GM12872 (cell line): ENCODE measurements around the gene GDPD5.

Experiments used
- TF ChIP-seq, protein P1 (sequence below): IDR thresholded peaks from 3 replicates; pipeline ENCODE4 v1.5.1; 2011; ENCODE audit warnings: low read depth, mild to moderate bottlenecking, low read length, moderate library complexity; ENCODE audit not compliant: insufficient read depth

Gene GDPD5

DNA sequence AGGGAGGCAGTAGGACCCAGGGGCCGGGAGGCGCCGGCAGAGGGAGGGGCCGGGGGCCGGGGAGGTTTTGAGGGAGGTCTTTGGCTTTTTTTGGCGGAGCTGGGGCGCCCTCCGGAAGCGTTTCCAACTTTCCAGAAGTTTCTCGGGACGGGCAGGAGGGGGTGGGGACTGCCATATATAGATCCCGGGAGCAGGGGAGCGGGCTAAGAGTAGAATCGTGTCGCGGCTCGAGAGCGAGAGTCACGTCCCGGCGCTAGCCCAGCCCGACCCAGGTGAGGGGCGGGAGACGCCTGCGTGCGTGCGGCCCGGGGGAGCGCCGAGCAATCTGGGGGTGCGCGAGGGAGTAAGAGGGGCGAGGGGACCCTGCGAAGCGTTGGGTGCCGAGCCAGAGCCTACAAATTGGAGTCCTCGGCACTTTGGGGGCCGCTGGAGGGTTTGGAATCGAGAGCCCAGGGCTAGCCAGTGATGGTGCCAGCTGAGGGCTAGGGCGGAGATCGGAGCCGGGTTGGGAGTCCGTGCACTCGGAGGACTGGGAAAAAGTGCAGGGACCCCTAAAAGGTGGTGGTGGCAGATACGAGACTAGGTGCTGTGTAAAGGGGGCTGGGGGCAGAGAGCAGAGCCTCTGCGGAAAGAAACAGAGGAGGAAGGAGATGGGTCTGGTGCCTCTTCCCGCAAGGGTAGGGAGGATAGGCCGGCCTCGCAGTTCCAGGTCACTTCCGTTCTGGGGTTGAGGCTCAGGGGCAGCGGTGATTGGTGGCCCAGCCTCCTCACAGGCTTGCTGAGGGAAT lies 36.5 kb upstream of the GDPD5 start, which contains the start of gene SERPINH1:
Gene SERPINH1, plus strand, starts transcription at position 206 of the 788 bp plus-strand sequence. CDS start 4,097 bp downstream, outside the sequence.
- TF ChIP-seq, protein P1, sequence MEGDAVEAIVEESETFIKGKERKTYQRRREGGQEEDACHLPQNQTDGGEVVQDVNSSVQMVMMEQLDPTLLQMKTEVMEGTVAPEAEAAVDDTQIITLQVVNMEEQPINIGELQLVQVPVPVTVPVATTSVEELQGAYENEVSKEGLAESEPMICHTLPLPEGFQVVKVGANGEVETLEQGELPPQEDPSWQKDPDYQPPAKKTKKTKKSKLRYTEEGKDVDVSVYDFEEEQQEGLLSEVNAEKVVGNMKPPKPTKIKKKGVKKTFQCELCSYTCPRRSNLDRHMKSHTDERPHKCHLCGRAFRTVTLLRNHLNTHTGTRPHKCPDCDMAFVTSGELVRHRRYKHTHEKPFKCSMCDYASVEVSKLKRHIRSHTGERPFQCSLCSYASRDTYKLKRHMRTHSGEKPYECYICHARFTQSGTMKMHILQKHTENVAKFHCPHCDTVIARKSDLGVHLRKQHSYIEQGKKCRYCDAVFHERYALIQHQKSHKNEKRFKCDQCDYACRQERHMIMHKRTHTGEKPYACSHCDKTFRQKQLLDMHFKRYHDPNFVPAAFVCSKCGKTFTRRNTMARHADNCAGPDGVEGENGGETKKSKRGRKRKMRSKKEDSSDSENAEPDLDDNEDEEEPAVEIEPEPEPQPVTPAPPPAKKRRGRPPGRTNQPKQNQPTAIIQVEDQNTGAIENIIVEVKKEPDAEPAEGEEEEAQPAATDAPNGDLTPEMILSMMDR = no peak

DNA sequence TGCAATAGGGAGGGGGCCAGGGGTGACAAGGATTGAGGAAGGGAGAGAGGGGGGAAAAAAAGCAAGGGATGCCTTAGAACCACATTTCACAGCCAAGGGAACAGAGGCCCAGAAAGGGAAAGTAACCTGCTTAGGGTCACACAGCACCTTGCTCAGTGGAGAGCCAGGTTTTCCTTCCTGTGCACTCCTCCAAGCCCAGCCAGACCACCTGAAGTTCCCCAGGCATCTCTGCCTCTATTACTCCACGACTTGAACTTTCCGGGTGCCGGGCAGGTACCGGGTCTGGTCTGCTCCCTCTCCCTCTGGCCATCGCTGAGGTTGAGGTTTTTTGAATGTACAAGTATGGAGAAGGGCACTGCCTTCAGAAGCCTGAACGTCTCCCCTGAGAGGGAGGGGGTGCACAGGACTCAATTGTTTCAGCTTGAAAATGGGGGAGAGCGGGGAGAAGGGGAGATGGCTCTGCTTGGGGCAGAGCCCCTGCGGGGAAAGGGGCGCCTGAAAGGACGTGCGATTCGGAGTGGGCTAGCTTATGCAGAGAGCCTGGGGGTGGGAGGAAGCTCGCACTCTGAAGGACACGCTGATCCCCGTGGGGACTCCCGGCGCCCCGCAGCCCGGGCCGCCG lies 35.8 kb upstream of the GDPD5 start:
- TF ChIP-seq, protein P1 = no peak

DNA sequence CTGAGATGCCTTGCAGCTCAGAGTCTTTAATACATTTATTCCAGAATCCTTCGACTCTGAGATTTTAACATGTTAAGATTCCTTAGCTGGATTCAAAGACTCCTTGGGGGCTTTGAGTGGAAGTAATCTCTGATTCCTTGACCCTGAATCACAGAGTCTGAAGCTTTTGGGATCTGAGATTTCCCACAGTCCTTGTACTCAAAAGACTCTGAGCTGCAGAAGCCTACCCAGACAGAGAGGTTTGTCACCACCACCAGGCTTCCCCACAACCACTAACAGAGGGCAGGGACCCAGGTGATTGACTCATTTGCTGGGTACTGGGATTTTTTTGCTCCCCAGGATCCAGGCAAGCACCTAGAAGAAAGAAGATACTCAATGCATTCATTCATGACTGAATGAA lies 34.9 kb upstream of the GDPD5 start:
- TF ChIP-seq, protein P1 = no peak

DNA sequence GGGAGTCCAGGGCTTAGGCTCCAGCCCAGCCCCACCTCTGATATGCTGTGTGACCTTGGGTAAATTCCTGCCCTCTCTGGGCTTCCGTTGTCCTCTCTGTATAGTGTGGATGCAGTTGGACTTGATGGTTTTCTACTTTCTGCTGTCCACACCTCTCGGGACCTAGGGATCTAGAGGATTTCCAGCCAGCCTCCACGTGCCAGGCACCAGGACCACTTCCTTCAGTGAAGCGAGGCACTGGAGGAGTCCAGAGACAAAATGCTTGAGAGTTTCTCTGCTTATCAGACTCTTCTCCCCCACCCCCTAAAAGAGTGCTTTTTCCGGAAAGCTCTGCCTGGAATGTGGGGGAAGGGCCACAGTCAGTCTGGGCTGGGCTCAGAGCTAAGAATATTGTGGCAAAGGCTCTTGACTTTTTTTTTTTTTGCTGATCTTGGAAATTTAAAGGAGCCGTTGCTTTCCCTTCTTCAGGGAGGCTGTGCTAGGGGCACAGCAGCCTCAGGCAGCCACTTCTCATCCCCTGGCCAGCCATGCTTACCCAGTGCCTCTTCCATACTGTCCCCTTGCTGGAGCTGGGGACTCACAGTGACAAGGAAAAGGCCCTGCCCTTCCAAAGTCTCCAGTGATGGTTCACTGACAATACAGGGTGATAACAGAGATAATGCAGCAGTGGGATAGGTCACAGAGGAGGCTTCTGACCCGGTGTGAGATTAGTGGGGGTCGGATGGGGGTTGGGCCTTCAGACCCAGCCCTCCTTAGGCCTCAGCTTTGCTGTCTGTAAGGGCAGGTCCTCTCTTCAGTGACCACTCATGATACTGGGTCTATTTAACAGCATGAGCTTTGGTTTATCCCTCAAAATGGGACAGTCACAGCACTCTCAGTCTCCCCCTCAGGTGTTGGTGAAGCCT lies 33.5 kb upstream of the GDPD5 start:
- TF ChIP-seq, protein P1 = no peak

DNA sequence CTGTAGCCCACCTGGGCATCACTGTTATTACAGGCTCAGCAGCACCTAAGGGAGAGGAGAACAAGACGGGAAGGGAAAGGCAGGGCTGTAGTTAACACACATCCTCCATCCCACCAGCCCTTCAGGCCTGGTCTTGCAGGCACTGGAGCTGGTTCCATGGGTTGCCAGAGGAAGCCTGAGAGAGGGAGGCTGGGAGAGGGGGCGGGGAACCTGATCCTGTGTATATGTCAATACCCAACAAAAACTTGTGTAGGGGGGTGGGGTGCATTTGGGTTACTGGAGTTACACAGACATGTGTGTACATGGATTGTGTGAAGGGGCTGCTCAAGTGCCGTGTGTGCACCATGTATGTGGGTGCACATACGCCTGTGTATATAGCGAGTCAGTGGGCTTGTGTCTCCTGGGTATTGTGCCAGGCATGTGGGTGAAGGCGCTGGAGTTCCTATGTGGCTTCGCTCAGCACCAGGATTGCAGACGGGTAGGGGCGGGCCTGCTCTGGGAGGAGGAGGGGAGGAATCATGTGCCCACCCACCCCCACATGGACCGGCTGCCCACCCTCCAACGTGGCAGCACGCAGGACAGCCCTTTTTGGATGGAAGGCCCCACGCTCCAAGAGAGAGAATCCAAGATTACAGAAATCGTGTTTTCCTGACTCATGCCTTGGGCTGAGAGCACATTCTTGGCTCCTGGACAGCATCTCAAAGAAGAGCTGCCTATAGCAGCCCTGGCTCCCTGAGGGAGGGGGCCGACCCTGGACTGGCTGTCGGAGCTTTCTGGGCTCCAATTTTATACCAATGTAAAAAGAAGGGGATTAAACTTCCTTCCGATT lies 32.1 kb upstream of the GDPD5 start:
- TF ChIP-seq, protein P1 = no peak

DNA sequence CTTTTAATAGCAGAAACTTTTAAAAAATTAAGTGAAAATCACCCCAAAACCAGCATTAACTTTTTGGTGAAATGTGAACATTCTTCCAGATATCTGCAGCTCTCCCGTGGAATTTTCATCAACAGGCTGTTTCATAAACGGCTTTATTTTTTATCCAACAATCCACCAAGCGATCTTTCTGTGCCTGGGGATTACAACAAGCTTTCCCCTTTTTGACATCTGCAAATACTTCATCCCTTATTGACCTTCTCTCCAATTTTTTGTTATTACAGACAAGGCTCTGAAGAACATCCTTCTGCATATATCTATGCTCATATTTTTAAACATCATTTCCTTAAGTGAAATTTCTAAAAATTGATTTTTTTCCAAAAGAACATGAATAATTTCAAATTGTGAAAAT lies 30.5 kb upstream of the GDPD5 start:
- TF ChIP-seq, protein P1 = no peak
